Measurements from ENCODE around the gene PALB2.

The PALB2 gene

DNA sequence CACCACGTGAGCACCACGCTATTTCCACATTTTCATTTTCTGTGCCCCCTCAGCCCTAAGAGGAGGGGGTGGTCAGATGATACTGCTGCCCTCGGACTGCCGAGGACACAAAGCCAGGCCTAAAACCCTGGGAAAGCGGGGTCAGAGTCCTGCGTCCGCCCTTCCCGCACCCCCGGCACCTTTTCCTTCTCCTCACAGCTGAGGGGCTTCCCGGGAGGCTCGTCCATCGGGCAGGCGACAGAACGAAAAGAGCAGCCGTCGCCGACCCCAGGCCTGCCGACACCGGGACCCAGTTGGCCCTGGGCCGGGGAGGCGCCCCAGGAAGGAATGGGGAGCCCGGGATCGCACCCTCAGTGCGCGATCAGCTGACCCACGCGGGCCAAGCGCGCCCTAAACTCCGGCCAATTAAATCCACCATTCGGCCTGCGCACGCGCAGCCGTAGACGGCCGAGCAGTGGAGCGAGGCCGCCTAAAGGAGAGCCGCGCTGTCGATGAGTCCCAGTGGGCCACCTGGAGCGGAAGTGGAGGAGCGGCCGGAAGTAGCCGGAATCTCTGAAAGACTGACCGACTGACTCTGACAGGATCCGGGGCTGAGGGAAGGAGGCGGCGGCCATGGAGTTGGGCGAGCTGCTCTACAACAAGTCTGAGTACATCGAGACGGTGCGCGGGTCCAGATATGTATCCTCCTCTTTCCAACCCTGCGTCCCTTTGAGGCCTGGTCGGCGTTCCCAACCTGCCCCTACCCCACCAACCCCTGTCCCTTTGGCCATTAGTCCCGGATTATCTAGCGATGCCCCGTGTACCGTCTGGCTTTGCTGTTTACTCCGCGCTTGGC is at the start of gene PALB2, which contains the start of gene DCTN5:
Gene PALB2, minus strand, starts transcription at position 380 of the 835 bp plus-strand sequence. Its CDS starts 153 bp downstream, at position 227.
Gene DCTN5, plus strand, starts transcription at position 536 of the 835 bp plus-strand sequence. Its CDS starts 77 bp downstream, at position 613.
- DNase-seq (ENCODE audit: low read depth): peak; percentile 75

DNA sequence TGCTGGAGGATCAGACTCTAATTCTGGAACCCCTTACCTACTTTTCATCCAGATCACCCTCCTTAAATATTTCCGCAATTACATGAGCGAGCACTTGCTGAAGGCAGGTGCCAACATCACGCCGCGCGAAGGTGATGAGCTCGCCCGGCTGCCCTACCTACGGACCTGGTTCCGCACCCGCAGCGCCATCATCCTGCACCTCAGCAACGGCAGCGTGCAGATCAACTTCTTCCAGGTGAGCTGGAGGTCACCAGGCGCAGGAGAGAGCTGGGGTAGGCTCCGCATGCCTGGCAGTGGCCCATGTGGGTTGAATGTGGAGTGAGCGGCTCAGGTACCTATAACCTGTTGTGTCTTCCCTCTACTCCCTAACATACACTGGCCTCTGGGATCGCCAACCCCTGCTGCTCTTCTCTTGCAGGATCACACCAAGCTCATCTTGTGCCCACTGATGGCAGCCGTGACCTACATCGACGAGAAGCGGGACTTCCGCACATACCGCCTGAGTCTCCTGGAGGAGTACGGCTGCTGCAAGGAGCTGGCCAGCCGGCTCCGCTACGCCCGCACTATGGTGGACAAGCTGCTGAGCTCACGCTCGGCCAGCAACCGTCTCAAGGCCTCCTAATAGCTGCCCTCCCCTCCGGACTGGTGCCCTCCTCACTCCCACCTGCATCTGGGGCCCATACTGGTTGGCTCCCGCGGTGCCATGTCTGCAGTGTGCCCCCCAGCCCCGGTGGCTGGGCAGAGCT is 48.5 kb upstream of the PALB2 start:
- no peak for DNase-seq (ENCODE audit: low read depth)

DNA sequence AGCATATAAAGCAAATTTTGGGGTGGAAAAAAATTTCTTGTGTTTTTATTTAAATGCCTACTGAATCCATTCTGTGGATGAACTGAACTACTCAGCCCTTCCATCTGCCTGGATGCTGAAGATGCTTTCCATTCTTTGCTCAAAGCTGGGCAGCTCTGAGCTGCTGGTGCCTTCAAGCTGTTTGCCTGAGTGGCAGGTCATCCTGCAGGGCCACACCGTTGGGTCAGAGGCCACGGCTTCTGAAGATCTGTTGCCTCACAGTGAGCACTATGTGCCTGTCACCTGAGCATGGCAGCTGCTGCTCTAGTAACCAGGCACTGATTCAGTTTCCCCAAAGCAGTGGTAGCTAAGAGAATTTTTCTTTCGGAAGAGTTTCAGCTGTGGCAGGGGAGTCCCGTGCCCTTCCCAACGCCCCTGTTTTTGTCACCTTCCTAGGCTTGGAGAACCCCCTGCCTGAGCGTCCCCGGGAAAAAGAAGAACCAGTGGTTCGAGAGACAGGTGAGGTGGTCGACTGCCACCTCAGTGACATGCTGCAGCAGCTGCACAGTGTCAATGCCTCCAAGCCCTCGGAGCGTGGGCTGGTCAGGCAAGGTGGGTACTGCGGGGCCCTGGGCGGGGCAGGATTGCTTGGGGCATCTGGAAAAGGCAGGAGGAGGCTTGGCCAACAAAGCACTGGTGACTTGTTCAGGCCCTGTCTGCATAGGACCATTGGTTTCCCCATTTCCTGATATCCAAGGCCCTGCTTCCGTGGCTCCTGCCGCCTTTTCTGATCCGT is 46.1 kb upstream of the PALB2 start:
- DNase-seq (ENCODE audit: low read depth): no peak

DNA sequence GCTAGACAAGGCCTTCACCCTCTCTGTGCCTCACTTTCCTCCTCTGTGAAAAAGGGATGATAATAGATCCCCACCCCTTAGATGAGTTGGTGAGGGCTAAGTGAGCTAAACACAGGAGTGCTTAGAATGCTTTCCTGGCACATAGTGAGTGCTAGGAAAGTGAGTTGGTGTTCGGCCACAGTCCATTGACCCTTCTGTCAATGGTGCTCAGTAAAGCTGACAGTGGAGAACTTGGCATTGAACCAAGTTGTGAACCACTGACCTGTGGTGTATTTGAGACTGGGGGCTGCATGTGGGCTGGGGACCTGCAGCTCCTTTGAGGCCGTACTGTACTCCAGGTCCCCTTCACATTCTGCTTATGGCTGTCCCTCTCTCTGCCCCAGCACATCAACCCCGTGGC is 42.4 kb upstream of the PALB2 start:
- no peak for DNase-seq (ENCODE audit: low read depth)

DNA sequence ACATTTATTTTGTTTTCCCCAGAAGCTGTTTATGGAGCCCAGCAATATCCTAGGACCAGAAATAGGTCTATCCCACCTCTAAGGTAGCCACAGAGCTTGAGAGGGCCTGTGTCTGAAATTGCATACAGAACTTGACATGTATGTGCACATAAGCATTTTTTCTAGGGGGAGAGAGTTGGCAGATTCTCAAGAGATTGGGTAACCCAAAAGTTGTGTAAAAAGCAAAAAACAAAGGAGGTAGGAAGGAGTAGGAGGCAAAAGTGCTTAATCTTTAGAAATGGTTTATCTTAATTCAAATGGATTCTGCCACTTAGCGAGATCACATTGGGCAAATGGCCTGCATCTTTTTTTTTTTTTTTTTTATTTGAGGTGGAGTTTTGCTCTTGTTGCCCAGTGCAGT is 41.1 kb upstream of the PALB2 start:
- no peak for DNase-seq (ENCODE audit: low read depth)

DNA sequence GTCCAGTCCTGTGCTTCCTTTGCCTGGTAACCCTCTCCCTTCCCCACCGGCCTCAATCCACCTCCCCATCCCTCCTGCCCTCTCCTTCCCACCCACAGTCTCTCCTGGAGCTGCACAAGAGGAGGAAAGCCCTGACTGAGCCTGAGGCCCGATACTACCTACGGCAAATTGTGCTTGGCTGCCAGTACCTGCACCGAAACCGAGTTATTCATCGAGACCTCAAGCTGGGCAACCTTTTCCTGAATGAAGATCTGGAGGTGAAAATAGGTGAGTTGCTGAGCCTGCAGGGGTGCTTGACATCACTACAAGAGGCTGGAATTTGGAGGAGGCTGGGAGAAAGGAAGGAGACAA is 38.9 kb upstream of the PALB2 start:
- DNase-seq (ENCODE audit: low read depth): no peak

DNA sequence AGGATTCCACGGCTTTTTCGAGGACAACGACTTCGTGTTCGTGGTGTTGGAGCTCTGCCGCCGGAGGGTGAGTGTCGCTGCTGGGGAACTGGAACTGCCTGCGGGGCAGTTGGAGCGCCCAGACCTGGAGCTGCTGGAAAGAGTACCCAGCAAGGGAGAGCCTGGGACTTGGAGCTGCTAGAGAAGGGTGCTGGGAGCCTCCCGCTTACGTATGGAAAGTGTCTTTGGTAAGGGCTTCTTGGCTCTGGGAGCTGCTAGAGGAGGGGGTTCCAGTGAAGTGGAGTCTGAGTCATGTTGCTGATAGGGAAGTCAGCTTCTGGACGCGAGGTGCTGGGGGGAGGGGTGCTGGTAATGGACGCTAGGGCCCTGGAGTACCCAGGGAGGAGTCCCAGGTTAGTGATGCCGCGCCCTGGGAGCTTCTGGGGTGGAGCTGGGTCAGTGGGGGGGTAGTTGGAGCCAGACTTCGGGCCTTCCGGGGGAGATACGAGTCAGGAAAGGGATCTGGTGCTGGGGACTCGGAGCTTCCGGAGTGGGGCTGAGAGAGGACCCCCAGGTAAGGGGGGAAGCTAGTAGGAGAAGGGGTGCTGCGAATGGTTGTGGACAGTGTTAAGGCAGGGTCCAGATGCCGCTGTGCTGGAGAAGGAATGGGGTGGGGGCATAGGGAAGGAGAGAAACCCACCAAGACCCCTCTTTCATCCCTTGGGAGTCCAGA is 38.3 kb upstream of the PALB2 start:
- DNase-seq (ENCODE audit: low read depth): no peak

DNA sequence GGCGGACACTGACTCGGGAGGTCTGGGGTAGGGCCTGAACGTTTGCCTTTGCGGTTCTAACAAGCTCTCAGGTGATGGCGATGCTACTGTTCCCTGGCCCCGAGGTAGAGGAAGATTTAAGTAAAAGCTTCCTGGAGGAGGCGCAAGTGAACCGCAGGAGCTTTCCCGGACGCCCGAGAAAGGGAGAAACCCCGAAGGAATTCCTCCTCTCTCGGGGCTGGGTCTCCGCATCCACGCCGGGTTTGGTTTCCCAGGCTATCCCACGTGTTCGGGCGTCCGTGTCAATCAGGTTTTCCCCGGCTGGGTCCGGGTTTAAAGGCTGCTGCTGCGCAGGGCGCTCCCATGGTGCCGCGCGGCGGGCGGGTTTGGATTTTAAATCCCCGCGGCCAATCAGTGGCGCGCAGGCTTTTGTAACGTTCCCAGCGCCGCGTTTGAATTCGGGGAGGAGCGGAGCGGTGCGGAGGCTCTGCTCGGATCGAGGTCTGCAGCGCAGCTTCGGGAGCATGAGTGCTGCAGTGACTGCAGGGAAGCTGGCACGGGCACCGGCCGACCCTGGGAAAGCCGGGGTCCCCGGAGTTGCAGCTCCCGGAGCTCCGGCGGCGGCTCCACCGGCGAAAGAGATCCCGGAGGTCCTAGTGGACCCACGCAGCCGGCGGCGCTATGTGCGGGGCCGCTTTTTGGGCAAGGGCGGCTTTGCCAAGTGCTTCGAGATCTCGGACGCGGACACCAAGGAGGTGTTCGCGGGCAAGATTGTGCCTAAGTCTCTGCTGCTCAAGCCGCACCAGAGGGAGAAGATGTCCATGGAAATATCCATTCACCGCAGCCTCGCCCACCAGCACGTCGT is 37.5 kb upstream of the PALB2 start, which contains the start of gene PLK1:
Gene PLK1, plus strand, starts transcription at position 460 of the 844 bp plus-strand sequence. Its CDS starts 44 bp downstream, at position 504.
- peak; percentile 61 for DNase-seq (ENCODE audit: low read depth)

DNA sequence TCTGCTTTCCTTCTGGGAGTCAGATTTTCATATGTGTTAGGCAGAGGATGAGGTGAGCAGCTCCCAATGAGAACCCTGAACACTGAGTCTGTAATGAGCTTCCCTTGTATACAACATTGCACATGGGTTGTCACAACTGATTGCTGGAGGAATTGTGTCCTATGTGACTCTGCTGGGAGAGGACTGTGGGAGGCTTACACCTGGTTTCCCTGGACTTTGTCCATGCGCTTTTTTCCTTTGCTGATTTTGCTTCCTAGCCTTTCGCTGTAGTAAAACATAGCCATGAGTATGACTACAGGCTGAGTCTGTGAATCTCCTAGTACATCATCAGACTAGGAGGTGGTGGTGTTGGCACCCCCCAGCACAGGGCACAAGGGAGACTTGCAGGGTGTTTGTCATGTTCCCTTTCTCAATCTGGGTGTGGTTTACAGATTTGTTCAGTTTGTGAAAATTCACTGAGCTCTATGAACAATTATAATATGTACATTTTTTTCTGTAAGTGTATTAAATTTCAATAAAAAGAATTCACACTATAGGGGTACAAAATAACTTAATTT is 35.9 kb upstream of the PALB2 start:
- no peak for DNase-seq (ENCODE audit: low read depth)

DNA sequence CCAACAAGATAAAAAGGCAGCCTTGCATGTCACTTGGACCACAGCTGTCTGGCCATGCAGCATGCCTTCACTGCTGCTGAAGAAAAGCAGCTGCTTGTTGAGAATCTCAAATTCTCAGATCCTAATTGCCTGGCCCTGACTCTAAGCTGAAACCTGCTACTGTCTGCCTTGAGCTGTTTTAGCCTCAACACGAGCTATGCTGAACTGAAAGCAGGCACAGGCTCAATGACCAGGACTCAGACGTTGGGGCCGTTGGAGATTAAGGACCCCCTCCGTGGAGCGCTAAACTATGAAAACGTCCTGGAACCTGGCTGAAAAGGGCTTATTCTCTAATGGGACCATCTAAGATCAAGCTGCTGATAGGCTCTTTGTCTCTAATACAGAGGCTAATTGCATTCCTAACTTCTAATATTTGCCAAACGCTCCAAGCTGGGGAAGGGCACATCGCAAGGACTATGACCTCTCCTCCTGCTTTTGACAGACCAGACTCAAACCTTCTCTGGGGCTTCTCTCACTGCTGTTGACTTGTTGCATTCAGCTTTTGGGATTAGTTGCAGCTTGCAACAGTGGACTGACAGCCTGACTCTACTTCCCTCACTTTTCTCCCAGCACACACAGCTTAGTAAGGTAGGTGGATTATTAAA is 33.0 kb upstream of the PALB2 start:
- DNase-seq (ENCODE audit: low read depth): no peak

DNA sequence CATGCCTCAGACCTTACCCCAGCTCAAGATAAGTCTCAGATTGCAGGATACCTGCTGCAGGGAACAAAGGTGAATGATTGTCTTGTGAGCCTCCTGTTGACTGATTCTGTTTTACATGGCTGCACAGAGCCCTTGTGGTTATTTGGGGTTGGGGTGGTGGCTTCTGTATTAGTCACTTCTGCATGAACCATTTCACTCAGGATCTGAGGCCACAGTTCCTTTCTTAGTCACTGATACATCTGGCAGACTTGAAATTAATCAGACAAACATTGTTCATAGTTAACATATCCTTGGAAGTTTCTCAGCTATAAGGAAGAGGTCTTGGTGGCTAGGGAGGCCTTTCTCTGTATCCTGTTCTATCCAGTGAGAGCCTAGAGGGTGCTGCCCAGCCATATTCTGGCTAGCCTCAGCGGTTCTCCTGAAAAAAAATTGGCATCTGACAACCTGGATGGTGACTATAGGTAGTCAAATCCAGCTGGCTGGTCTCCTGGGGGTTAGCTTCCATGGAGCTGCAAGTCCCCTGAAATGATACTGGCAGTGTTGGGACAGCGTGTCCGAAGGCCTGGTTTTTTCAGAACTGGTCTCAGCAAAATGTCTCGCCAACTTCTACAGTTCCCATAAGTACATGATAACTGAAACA is 29.1 kb upstream of the PALB2 start:
- no peak for DNase-seq (ENCODE audit: low read depth)

DNA sequence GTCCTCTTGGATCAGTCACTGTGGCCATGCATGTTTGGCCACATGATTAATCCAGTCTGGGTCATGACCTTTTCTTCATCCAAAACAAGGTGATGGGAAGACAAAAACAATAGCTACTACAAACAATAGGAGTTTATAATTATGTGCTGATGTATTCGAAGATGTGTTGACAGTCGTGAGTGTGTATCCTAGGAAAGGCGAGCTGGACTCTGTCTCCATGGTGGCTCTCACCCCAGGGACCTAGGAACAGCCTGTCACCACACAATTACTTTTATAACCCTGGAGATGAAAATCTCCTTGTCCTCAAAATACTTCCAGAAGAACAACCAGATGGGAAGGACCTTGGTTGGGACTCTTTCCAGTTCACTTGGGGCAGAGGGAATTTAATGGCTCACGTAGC is 27.8 kb upstream of the PALB2 start:
- DNase-seq (ENCODE audit: low read depth): no peak

DNA sequence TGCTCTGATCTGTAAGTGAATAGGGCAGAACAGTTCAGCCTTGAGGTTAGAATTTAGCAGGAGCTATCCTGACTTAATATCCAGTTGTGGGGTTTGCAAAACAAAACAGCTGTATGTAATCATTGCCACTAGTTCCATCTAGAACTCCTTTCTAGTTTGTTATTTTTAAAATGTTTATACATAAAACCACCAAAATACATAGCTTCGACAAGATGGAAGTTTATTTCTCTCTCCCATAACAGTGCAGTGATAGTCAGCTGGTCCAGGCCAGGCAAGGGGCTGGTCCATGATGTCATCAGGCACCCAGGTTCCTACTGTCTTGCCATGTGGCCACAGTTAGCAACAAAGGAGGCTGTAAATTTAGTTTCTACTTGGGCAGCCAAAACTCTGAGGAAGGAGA is 27.1 kb upstream of the PALB2 start:
- no peak for DNase-seq (ENCODE audit: low read depth)

DNA sequence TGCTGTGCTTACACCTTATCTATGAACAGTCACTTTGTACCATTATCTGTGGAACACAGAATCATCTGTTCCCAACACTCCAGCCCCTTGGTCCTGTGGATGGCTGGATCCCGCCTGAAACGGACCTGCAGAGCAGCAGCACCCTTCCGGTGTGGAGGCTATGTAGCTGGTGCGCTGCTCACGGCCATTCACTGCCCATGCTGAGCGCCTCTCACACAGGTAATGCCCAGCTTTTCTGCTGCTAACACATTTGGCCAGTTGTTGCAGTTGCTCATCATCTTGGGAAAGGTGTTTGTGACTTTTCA is 26.2 kb upstream of the PALB2 start:
- DNase-seq (ENCODE audit: low read depth): no peak

DNA sequence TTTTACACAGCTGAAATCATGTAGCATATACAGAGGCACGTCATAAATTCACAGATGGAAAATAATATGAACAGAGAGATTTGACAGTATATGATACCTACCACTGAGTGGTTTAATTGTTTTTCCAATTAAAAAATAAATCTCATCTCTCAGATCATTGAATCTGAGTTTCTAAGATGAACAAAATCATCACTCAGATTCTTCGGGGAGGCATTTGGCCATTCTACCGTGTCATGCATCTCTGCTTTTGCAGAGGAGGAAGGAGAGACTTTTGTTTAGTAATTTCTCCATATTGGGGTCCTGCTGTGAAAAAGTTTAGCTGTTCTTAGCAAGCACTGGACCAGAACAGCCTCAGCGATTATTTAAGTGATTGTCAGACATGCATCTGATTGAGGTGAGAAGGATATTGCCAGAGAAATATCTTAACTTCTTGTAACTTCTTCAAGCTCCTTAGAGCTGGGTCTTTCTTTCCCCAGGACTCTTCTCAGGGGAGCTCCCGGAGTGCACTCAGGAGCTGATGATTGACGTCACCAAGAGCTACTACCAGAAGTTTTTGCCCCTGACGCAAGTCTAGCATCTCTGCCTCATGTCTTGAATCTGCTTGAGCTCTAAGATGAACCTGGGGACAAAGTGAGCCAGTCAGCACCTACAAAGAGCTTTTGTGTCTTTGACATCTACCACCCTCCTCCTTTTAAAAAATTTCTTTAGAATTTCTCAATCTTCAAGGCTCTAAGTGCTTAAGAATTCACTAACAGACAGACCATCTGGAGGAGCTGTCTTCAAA is 25.7 kb upstream of the PALB2 start:
- no peak for DNase-seq (ENCODE audit: low read depth)

DNA sequence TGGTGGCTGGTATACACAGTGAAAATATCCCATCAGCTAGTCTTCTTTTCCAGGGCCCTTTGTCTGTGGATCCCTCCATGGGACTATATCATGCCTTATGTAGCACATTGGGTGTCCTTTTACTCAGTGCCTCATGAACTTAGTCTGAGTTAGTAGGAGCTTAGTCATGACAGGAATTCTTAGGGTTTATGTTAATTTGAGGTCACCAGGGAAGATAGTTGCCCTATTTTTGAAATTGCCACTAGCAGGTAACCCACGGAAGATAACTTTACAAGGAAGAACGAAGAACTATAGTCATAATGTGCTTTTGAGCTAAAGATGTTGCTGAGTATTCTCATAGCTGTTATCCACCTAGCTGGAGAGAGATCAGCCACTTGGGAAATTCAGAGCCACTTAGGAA is 22.8 kb upstream of the PALB2 start:
- no peak for DNase-seq (ENCODE audit: low read depth)

DNA sequence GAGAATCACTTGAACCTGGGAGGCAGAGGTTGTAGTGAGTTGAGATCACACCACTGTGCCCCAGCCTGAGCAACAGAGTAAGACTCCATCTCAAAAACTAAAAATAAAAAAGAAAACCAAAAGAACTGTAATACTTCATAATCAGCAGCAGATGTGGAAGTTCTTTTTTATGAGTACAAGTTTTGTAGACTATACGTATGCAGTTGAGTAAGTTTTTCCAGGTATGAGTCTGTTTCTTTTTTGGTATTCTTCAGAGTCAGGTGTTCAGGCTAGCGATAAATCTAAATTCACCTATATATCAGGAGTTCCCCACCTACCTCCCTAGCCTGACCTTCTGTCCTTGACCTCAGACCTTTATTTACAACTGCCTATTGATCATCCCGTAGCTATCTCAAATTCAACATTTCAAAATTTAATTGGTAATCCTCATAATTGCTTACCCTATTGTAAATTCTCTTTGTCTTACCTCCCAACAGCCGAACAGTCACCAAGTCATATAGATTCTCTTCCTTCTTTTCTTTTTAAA is 10.9 kb upstream of the PALB2 start:
- no peak for DNase-seq (ENCODE audit: low read depth)

DNA sequence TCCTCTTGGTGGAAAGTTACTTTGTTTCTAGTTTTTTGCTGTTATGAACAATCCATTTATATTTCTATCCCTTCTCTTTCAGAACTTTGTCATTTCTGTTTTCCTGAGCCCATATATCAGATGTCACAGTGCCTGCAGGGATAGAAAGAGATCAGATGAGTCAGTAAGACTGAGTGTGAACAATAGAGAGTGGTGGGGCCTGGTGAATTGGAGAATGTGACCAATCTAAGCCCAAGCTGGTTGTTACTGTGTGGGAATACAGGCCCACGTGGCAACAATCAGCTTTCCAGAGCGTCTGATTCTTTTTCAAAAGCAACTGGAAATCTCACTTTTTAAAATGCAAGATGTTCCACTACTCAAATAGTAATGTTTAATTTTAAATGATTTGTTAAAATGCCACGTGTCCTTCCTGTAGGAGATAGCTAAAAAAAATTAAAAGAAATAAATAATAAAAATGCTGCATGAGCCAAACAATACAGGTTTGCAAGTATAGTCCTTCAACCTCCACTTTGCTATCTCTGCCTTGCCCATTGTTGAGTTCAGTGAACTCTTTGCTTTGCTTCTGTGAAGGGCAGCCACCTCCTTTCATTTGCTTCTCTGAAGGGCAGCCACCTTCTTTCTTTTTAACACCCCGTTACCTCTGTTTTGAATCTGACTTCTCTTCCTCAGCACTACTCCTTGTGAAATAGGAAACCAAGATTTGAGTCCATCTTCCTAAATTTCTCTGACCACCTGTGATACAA is 9.7 kb upstream of the PALB2 start:
- DNase-seq (ENCODE audit: low read depth): no peak

Measured in stimulated activated CD8-positive, alpha-beta memory T cell treated with anti-CD3 and anti-CD28 coated beads, Interleukin-7, amount 100 ng/mL, for 24 hours (primary cell).